Measurements from ENCODE around the gene PPP5C. TPM values are rescaled to one million over a fixed set of nuclear protein-coding genes. Genes with fewer than 3 reads are reported as not detected.
"Not testable (repeated sequence)": the region's sequence is repeated elsewhere in the genome, so short reads cannot be mapped to it uniquely, and the experiment has no call there.

The PPP5C gene
- total and polyA plus RNA-seq, 4 experiments from 2014 or later, result 16.3 to 38.5 (median 33.8) TPM

DNA sequence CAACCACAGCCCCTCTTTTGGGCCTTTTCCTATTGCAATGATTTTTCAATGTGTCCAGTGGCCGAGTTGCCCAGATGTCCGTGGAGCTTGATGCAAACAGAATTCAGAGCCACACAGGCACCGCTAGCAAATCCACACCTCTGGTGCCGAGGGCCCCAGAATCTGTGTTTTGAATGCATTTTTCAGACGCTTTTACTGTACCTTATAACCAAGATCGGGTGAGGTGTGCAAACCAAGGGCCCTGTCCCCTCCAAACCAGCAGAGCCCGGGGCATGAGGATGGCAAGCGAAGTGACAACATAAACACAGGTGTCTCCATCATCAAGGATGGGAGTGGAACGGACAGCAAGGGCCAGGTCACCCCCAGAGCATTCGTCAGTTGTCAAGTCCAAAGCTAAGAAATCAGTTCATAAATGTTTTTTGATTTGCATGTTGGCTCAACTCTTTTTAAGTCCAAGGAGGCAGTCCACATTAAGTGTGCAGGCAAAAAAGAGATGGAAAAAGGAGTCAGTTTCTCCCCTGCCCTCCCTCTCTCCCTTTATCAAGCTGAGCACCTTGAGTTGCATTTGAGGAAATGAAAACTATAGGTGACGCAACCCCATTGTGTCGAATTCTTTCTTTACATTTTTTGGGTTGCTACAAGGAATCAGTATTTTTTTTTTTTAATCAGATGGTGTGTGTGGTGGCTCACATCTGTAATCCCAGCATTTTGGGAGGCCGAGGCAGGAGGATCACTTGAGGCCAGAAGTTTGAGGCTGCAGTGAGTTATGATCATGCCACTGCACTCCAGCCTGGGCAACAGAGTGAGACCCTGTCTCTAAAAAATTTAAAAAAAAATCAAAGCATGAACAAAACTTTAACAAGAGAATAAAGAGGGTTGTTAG lies 63.6 kb downstream of the PPP5C start:
- H3K27ac ChIP-seq (ENCODE audit: low read depth, low read length), result no peak overlapping the region
- H3K4me1 ChIP-seq (ENCODE audit: insufficient read depth, low read length), result no peaks in the 10 kb centered on the region
- peaks cover 20% of the 10 kb centered on the region for H3K27me3 ChIP-seq (ENCODE audit: insufficient read depth, low read length)
- no peaks in the 10 kb centered on the region for H3K36me3 Mint-ChIP-seq
- H3K4me3 Mint-ChIP-seq, result no peak overlapping the region
- no peaks in the 10 kb centered on the region for H3K36me3 ChIP-seq (ENCODE audit: insufficient read depth, low read length)
- DNase-seq, result no peak
- ChIA-PET CTCF (ENCODE audit: partially characterized antibody) (no interaction called here), POLR2A (ENCODE audit: partially characterized antibody) (no interaction called here)
- intact Hi-C loops (cut with micrococcal nuclease), result no loop called here
- no peak overlapping the region for H3K4me3 ChIP-seq (ENCODE audit: low read length in 2 of 2)
- H3K9me3 Mint-ChIP-seq, result no peaks in the 10 kb centered on the region
- peaks cover 52 to 53% of the 10 kb centered on the region in 2 donors for H3K27me3 Mint-ChIP-seq
- peaks cover 4 to 13% (median 9%) of the 10 kb centered on the region in 4 donors for H3K4me1 Mint-ChIP-seq
- H3K27ac Mint-ChIP-seq, result no peak overlapping the region
- H3K9me3 ChIP-seq (ENCODE audit: control insufficient read depth in 1 of 2, low read length in 2 of 2), result no peaks in the 10 kb centered on the region

DNA sequence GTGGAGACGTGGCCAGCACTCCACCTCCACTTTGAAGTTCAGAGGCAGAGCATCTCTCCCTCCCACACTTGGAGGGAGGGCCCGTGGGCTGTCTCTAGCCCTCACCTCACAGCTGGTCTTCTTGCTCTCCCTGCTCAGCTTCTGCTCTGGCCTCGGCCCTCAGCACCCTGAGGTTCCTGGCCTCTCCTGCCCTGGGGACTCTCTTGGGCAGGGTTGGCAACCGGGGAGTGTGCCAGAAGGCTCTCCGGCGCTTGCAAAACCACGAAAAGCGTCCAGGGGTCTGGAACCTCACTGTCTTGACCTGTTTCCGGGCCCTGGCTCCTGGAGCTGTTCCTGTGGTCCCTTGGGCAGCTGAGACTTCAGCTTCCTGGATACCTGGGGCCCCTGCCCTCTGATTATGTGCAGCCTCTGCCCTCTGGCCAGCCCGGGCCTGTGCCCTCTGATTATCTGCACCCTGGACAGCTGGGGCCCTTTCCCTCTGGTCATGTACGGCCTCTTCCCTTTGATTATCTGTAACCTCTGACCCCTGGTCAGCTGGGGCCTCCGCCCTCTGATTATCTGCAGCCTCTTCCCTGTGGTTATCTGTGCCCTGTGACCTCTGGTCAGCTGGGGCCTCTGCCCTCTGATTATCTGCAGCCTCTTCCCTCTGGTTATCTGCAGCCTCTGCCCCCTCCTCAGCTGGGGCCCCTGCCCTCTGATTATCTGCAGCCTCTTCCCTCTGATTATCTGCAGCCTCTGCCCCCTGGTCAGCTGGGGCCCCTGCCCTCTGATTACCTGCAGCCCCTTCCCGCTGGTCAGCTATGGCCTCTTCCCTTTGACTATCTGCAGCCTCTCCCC lies 64.4 kb downstream of the PPP5C start:
- Histone ChIP-seq H3K4me1 (ENCODE audit: insufficient read depth, low read length) (peaks cover 3% of the 10 kb centered on the region), H3K36me3 (ENCODE audit: insufficient read depth, low read length) (no peaks in the 10 kb centered on the region), H3K4me3 (ENCODE audit: low read length in 2 of 2) (no peak overlapping the region), H3K27ac (ENCODE audit: low read depth, low read length) (no peak overlapping the region), H3K27me3 (ENCODE audit: insufficient read depth, low read length) (peaks cover 15% of the 10 kb centered on the region), H3K9me3 (ENCODE audit: control insufficient read depth in 1 of 2, low read length in 2 of 2) (no peaks in the 10 kb centered on the region)
- no peak for DNase-seq
- Mint-ChIP-seq H3K9me3 (no peaks in the 10 kb centered on the region), H3K4me3 (no peak overlapping the region), H3K27ac (peak overlapping the region in 1 of 7 donors; percentile 59), H3K4me1 (peaks cover 4 to 15% (median 12%) of the 10 kb centered on the region in 4 donors), H3K36me3 (no peaks in the 10 kb centered on the region), H3K27me3 (peaks cover 49 to 56% of the 10 kb centered on the region in 2 donors)
- CTCF ChIA-PET (ENCODE audit: partially characterized antibody), result interaction anchor here (1.1 kb wide), 1 partner anchor 9 kb away, joined by 3 read pairs; no protein-coding TSS in a partner anchor
- intact Hi-C loops (cut with micrococcal nuclease), result no loop called here
- POLR2A ChIA-PET (ENCODE audit: partially characterized antibody), result no interaction called here

DNA sequence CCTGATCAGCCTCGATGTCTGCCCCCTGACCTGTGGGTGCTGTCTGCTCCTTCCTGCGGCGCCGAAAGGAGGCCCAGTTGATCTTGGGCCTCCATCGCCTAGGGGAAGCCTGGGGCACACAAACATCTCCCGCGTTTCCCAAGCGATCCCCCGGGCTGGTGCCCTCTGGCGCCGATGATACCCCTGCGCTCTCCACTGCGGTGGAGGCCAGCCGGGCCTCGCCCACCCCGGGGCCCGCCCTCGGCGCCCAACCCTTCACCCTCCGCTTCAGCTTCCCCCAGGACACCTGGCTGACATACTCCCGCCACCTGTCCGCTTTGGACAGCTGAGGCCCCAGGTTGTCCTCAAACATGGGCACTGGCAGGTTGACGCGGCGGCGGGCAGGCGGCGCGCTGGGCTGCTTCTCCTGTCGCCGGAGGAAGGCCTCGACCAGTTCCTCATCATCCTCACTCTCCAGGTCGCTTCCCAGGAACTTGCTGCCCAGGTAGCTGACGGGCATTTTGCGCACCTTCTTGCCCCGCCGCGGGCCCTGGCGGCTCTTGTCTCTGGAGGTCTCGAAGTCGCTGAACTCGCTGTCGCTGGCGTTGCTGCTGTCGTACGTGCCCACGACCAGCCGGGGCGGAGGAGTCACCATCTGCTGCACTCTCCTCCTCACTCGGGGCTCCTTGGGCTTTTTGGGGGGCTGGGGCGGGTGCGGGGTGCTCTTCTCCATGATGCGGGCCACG lies 65.2 kb downstream of the PPP5C start:
- Mint-ChIP-seq H3K27ac (no peak overlapping the region), H3K36me3 (no peaks in the 10 kb centered on the region), H3K4me1 (peaks cover 4 to 15% (median 12%) of the 10 kb centered on the region in 4 donors), H3K4me3 (no peak overlapping the region), H3K27me3 (peaks cover 44 to 54% of the 10 kb centered on the region in 2 donors), H3K9me3 (peaks cover 0 to 1% (median 0%) of the 10 kb centered on the region in 8 donors)
- POLR2A ChIA-PET (ENCODE audit: partially characterized antibody), result no interaction called here
- Histone ChIP-seq H3K27me3 (ENCODE audit: insufficient read depth, low read length) (peaks cover 15% of the 10 kb centered on the region), H3K4me1 (ENCODE audit: insufficient read depth, low read length) (peaks cover 7% of the 10 kb centered on the region), H3K27ac (ENCODE audit: low read depth, low read length) (no peak overlapping the region), H3K36me3 (ENCODE audit: insufficient read depth, low read length) (no peaks in the 10 kb centered on the region), H3K9me3 (ENCODE audit: control insufficient read depth in 1 of 2, low read length in 2 of 2) (no peaks in the 10 kb centered on the region), H3K4me3 (ENCODE audit: low read length in 2 of 2) (no peak overlapping the region)
- intact Hi-C loops (cut with micrococcal nuclease), result no loop called here
- CTCF ChIA-PET (ENCODE audit: partially characterized antibody), result interaction anchor here (1.1 kb wide), 1 partner anchor 10 kb away, joined by 3 read pairs; no protein-coding TSS in a partner anchor
- no peak for DNase-seq

DNA sequence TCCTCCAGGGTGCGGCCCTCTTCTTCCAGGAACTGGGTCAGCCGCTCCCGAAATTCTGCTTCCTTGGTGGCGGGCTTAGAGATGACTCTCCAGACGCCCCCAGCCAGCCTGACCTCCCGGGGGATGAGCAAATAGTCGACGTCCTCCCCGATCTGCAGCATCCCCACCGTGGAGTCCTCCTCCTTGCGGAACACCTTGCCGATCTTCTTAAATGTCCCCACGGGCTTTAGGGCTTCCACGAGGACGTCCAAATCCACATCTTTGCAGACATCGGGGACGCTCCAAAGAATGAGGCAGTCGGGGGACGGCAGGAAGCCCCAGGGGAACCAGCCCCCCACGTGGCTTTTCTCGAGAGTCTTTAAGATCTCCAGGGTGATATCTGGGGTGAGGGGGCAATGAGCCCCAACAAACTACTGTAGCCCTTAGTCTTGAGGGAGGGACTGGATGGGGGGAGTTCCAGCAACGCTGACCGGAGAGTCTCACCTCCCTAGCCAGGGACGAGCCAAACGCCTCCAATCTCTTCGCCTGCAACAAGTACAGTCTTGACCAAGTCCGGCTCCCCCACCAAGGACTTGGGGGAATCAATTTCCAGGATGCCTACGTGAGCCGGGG lies 65.9 kb downstream of the PPP5C start:
- CTCF ChIA-PET (ENCODE audit: partially characterized antibody), result no interaction called here
- POLR2A ChIA-PET (ENCODE audit: partially characterized antibody), result no interaction called here
- H3K27ac Mint-ChIP-seq, result peak overlapping the region in 1 of 7 donors; percentile 55
- H3K4me3 ChIP-seq (ENCODE audit: low read length in 2 of 2), result no peak overlapping the region
- no peak overlapping the region for H3K27ac ChIP-seq (ENCODE audit: low read depth, low read length)
- no peaks in the 10 kb centered on the region for H3K36me3 ChIP-seq (ENCODE audit: insufficient read depth, low read length)
- peaks cover 15% of the 10 kb centered on the region for H3K27me3 ChIP-seq (ENCODE audit: insufficient read depth, low read length)
- H3K4me1 ChIP-seq (ENCODE audit: insufficient read depth, low read length), result peaks cover 7% of the 10 kb centered on the region
- peaks cover 39 to 53% of the 10 kb centered on the region in 2 donors for H3K27me3 Mint-ChIP-seq
- H3K4me1 Mint-ChIP-seq, result peaks cover 4 to 14% (median 11%) of the 10 kb centered on the region in 4 donors
- intact Hi-C loops (cut with micrococcal nuclease), result no loop called here
- H3K36me3 Mint-ChIP-seq, result no peaks in the 10 kb centered on the region
- no peak for DNase-seq
- no peak overlapping the region for H3K4me3 Mint-ChIP-seq
- H3K9me3 Mint-ChIP-seq, result peaks cover 0 to 1% (median 0%) of the 10 kb centered on the region in 8 donors
- H3K9me3 ChIP-seq (ENCODE audit: control insufficient read depth in 1 of 2, low read length in 2 of 2), result no peaks in the 10 kb centered on the region

DNA sequence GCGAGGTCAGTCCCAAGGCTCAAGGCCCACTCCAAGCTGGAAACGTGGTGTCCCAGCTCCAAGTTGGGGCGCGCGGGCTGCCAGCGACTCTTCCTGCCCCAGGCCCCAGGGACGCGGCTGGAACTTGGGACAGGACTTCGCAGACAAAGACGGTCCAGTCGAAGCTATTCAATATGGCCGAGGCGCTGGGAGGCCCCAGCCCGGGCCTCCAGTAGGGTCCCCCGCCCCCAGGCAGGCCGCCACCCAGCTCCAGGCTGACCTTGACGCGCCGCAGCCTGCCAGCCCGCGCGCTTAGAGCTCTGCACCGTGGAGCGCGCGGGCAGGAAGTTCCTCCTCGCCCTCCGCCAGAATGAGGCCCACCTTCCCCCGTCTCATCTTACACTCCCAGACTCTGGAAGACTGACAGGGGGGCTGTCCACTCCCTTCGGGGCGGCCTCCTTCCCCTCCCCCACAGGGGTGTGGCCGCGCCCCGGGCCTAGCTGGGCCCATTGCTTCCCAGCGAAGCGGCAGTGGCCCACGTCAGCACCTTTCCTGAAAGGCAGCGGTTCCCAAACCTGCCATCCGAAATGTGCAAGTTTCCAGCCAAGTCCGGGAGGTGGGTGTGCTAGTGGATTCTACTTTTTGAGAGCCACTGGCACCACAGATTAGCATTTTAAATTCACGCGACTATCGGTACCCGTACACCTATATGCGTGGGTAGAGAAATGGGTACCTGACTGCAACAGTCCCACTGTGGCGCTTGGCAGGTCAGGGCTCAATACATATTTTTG lies 66.6 kb downstream of the PPP5C start, which contains the start of gene CCDC8:
TSS of gene CCDC8 (minus strand) at position 303 of the 770 bp plus-strand sequence. CDS start 754 bp downstream, outside the sequence.
- H3K4me3 ChIP-seq (ENCODE audit: low read length in 2 of 2), result no peak within 1 kb of the TSS
- H3K9me3 Mint-ChIP-seq, result peaks cover 0 to 3% (median 0%) of the 10 kb centered on the region in 8 donors
- no peak within 1 kb of the TSS for H3K27ac ChIP-seq (ENCODE audit: low read depth, low read length)
- ChIA-PET CTCF (ENCODE audit: partially characterized antibody) (no interaction called here), POLR2A (ENCODE audit: partially characterized antibody) (no interaction called here)
- intact Hi-C loops (cut with micrococcal nuclease), result no loop called here
- no peaks in the 10 kb centered on the region for H3K36me3 ChIP-seq (ENCODE audit: insufficient read depth, low read length)
- H3K4me1 ChIP-seq (ENCODE audit: insufficient read depth, low read length), result peaks cover 7% of the 10 kb centered on the region
- no peaks in the 10 kb centered on the region for H3K36me3 Mint-ChIP-seq
- peaks cover 2 to 13% (median 5%) of the 10 kb centered on the region in 4 donors for H3K4me1 Mint-ChIP-seq
- H3K27ac Mint-ChIP-seq, result peak within 1 kb of the TSS in 2 of 7 donors; percentile 27 to 55
- H3K27me3 Mint-ChIP-seq, result peaks cover 32 to 46% of the 10 kb centered on the region in 2 donors
- H3K9me3 ChIP-seq (ENCODE audit: control insufficient read depth in 1 of 2, low read length in 2 of 2), result no peaks in the 10 kb centered on the region
- H3K4me3 Mint-ChIP-seq, result no peak within 1 kb of the TSS
- DNase-seq, result no peak
- peaks cover 13% of the 10 kb centered on the region for H3K27me3 ChIP-seq (ENCODE audit: insufficient read depth, low read length)

DNA sequence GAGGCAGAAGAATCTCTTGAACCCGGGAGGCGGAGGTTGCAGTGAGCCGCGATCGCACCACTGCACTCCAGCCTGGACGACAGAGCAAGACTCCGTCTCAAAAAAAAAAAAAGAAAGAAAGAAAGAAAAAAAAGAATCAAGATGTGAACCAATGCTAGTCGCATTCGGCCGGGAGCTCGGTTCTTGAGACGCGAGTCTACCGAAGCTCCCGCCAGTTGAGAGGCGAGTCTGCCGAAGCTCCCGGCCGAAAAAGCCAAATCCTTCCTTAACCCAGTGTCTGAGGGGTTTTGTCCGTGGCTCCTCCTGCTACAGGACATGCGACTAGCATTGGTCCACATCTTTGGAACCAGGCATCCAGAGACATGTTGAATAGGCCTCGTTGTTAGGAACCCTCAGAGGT lies 68.0 kb downstream of the PPP5C start:
- H3K27ac ChIP-seq (ENCODE audit: low read depth, low read length); H3K36me3 Mint-ChIP-seq; DNase-seq; H3K4me3 ChIP-seq (ENCODE audit: low read length in 2 of 2); H3K4me3 Mint-ChIP-seq; H3K9me3 Mint-ChIP-seq; H3K36me3 ChIP-seq (ENCODE audit: insufficient read depth, low read length); H3K27ac Mint-ChIP-seq; POLR2A ChIA-PET (ENCODE audit: partially characterized antibody); intact Hi-C loops (cut with micrococcal nuclease); H3K9me3 ChIP-seq (ENCODE audit: control insufficient read depth in 1 of 2, low read length in 2 of 2); H3K4me1 ChIP-seq (ENCODE audit: insufficient read depth, low read length): not testable (repeated sequence)
- Mint-ChIP-seq H3K27me3 (peaks cover 32 to 44% of the 10 kb centered on the region in 2 donors), H3K4me1 (peaks cover 0 to 13% (median 3%) of the 10 kb centered on the region in 4 donors)
- peaks cover 10% of the 10 kb centered on the region for H3K27me3 ChIP-seq (ENCODE audit: insufficient read depth, low read length)
- CTCF ChIA-PET (ENCODE audit: partially characterized antibody), result interaction anchor here (1.0 to 1.4 kb wide), 2 partner anchors 9 to 12 kb away, joined by 3 read pairs; no protein-coding TSS in a partner anchor
